ENCODE results near the gene MCRIP2.
A peak's percentile ranks its signal among the peaks of the same experiment; 100 is the strongest.

Gene MCRIP2

DNA sequence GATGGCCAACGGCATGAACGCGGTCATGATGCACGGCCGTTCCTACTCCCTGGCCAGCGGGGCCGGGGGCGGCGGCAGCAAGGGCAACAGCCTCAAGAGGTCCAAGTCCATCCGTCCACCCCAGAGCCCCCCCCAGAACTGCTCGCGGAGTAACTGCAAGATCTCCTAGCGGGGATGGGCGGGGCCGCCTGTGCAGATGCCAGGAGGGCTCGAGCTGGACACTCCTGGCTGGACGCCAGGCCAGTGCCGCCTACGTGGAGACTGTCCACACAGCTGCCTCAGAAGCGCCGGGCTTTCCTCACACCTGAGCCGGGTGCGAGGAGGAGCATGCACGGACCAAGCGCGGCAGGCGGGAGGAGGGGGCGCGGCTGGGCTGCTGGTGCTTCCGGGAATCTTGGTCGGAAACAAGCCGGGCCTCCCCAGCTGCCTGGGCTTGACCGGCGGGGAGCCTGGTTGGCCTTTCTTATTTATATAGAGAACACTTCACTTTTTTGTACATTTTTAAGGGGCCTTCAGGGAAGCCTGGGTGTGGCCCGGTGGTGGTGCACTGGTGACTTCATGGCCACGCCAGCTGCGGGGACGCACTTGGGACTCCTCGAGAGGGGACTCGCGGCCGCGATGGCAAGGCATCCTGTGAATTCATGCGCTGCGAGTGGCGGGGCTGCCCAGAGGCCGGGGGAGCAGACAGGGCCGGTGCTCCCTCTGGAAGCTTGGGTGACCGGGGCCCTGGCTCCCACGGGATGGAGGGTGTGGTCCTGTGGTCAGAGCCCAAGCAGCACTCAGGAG lies 14.0 kb upstream of the MCRIP2 start:
- WGBS, 2 experiments (ENCODE audit: insufficient coverage in 2 of 2) = 94 to 97% methylated on average over 40 to 45 of the region's 50 CpGs
- H3K4me1 ChIP-seq (ENCODE audit: control insufficient read depth, insufficient read depth, low read length, poor library complexity, severe bottlenecking) = peaks cover 36% of the 10 kb centered on the region
- H3K36me3 ChIP-seq (ENCODE audit: control insufficient read depth, insufficient read depth, low read length) = peaks cover 34% of the 10 kb centered on the region
- no peak overlapping the region for H3K4me3 ChIP-seq (ENCODE audit: extremely low read depth, insufficient read depth, low read length, poor library complexity, severe bottlenecking)
- H3K9me3 ChIP-seq (ENCODE audit: control insufficient read depth, low read length) = no peaks in the 10 kb centered on the region
- no peak overlapping the region for H3K27ac ChIP-seq (ENCODE audit: low read depth, low read length, severe bottlenecking)

DNA sequence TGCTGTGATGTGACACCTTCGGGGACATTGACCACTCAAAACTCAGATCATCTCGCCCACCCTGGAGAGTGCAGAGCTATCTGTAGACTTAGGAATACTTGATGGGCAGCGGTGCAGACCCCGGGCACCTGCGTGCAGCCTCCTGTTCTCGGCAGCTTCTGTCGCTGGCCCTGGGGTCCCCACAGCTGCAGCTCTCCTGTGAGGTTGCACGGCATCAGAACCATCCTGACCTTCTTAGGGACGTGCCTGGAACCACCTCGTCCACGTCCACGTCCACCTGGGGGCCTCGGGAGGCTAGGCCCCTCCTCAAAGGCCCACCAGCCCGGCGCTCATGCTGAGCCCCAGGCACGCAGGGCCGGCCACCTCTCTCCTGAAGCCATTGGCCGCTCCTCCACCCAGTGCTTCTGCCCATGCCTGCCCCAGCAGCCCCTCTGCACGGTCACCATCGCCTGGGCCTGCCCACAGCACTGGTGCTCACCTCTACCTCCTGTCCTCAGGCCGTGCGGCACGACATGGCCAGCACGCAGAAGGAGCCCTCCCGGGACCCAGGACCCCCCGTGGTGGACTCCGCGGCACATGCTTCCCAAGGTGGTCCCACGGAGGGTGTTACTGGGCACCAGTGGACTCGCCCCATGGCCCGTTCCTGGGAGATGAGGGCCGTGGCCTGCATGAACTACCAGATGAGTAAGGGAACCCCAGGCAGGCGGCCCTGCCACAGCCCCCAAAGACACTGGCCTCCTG lies 13.1 kb upstream of the MCRIP2 start:
- WGBS, 2 experiments (ENCODE audit: insufficient coverage in 2 of 2) = 93% methylated on average over 25 to 33 of the region's 33 CpGs
- H3K36me3 ChIP-seq (ENCODE audit: control insufficient read depth, insufficient read depth, low read length) = peaks cover 40% of the 10 kb centered on the region
- H3K9me3 ChIP-seq (ENCODE audit: control insufficient read depth, low read length) = no peaks in the 10 kb centered on the region
- H3K27ac ChIP-seq (ENCODE audit: low read depth, low read length, severe bottlenecking) = peak overlapping the region; percentile 94
- H3K4me3 ChIP-seq (ENCODE audit: extremely low read depth, insufficient read depth, low read length, poor library complexity, severe bottlenecking) = no peak overlapping the region
- H3K4me1 ChIP-seq (ENCODE audit: control insufficient read depth, insufficient read depth, low read length, poor library complexity, severe bottlenecking) = peaks cover 36% of the 10 kb centered on the region

DNA sequence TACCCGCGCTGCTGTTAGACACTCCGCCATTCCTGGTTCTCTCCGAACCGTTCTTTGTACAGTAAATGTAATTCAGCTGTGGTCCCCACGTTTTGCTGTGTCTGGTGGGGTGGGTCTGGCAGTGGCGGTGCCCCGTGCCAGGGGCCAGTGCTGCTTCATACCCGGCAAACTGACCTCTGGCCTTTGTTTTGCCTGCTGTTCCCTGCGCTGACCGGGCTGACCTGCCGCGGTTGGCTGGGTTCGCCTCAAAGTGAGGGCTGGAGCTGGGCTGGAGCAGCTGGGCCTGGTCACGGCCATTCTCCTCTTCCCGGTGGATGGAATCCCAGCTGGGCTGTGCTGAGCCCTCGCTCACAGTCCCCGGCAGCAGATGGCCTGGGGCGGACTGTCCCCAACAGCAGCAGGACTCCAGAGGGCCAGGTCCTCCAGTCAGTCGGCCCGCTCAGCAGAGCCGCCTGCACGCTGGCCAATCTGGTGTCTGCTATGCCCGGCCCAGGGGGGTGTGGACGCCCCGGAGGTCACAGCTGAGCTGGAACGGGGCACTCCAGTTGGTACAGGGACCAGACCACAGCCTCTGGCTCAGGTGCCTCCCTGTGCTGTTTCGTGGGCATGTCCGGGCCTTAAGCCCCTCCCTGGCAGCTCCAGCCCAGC lies 12.3 kb upstream of the MCRIP2 start:
- Histone ChIP-seq H3K4me3 (ENCODE audit: extremely low read depth, insufficient read depth, low read length, poor library complexity, severe bottlenecking) (no peak overlapping the region), H3K27ac (ENCODE audit: low read depth, low read length, severe bottlenecking) (peak overlapping the region; percentile 94), H3K36me3 (ENCODE audit: control insufficient read depth, insufficient read depth, low read length) (peaks cover 48% of the 10 kb centered on the region), H3K4me1 (ENCODE audit: control insufficient read depth, insufficient read depth, low read length, poor library complexity, severe bottlenecking) (peaks cover 36% of the 10 kb centered on the region), H3K9me3 (ENCODE audit: control insufficient read depth, low read length) (no peaks in the 10 kb centered on the region)
- WGBS, 2 experiments (ENCODE audit: insufficient coverage in 2 of 2) = 64 to 69% methylated on average over 27 to 28 of the region's 29 CpGs

DNA sequence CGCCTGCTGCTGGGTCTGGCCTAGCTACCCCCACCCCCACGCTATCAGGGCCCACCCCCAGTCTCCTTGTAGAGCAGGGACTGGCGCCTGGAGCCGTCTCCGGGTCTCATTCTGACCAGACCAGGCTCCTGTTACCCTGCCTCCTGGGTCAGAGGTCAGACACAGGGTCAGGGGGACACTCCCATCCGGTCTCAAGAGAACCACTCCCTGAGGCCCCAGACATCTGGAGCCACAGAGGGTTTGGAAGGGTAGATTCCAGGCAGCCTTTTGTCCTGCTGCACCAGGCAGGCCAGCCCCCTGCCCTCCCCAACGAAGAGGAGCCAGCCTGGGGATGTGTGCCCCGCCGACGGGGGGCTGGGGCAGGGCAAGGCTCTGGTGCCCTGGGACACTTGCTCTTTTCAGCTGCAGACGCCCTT lies 11.8 kb upstream of the MCRIP2 start:
- H3K4me1 ChIP-seq (ENCODE audit: control insufficient read depth, insufficient read depth, low read length, poor library complexity, severe bottlenecking) = peaks cover 36% of the 10 kb centered on the region
- no peaks in the 10 kb centered on the region for H3K9me3 ChIP-seq (ENCODE audit: control insufficient read depth, low read length)
- 17 to 33% methylated on average over 8 to 10 of the region's 11 CpGs for WGBS, 2 experiments (ENCODE audit: insufficient coverage in 2 of 2)
- peak overlapping the region; percentile 94 for H3K27ac ChIP-seq (ENCODE audit: low read depth, low read length, severe bottlenecking)
- peak overlapping the region; percentile 44 for H3K4me3 ChIP-seq (ENCODE audit: extremely low read depth, insufficient read depth, low read length, poor library complexity, severe bottlenecking)
- H3K36me3 ChIP-seq (ENCODE audit: control insufficient read depth, insufficient read depth, low read length) = peaks cover 50% of the 10 kb centered on the region

DNA sequence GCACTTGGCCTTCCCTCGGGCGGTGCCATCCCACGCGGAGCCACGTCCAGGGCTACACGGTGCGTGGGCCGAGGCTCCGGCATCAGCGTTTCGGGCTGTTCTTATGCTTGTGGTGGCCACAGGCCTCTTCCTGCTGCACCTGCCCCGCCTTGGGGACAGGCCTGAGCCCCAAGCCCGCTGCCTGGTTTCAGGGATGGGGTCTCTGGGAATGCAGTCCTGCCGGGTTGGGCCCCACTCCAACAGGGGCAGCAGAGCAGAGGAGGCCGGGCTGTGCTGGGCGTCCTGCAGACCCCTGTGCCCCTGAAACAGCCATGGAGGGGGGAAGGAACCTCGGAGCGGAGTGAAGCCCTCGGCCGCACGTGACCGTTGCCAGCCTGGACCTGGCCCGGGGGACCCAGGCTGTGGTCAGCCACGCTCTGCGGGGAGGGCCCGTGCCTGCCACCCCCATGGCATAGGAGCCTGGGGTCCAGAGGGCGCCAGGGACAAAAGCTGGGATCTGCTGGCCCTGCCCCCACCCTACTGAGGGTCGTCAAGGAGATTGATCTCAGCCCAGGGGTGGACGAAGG lies 11.3 kb upstream of the MCRIP2 start:
- Histone ChIP-seq H3K4me1 (ENCODE audit: control insufficient read depth, insufficient read depth, low read length, poor library complexity, severe bottlenecking) (peaks cover 41% of the 10 kb centered on the region), H3K36me3 (ENCODE audit: control insufficient read depth, insufficient read depth, low read length) (peaks cover 50% of the 10 kb centered on the region), H3K27ac (ENCODE audit: low read depth, low read length, severe bottlenecking) (peak overlapping the region; percentile 94), H3K4me3 (ENCODE audit: extremely low read depth, insufficient read depth, low read length, poor library complexity, severe bottlenecking) (peak overlapping the region; percentile 44), H3K9me3 (ENCODE audit: control insufficient read depth, low read length) (no peaks in the 10 kb centered on the region)
- WGBS, 2 experiments (ENCODE audit: insufficient coverage in 2 of 2) = 41 to 50% methylated on average over 19 to 21 of the region's 29 CpGs

DNA sequence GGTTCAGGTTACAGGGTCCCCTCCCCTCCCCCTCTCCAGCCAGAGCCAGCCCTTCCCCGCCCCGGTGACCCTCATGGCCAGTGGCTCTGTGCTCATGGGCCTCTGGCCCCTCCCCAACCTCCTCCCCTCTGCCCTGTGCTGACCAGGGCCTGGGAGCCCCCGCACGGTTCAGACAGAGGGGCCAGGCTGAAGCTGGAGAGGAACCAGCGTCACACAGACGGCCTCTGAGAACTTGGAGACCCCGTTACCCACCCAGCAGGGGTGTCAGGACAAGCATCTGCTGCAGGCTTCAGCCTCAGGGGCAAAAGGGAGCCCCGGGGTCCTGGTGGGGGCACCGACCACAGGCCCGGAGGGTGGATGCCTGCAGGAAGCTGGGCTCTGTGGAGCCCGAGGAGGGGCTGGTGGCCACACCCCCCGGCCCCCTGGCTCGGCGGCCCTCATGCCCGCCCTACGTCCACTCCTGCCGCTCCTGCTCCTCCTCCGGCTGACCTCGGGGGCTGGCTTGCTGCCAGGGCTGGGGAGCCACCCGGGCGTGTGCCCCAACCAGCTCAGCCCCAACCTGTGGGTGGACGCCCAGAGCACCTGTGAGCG lies 10.7 kb upstream of the MCRIP2 start, which contains the start of gene WFIKKN1:
Gene WFIKKN1 (plus strand): TSS at position 171 of the 591 bp plus-strand sequence. CDS start 269 bp downstream, at position 440.
- H3K27ac ChIP-seq (ENCODE audit: low read depth, low read length, severe bottlenecking) = peak within 1 kb of the TSS; percentile 94
- H3K36me3 ChIP-seq (ENCODE audit: control insufficient read depth, insufficient read depth, low read length) = peaks cover 44% of the 10 kb centered on the region
- 9% methylated on average over 17 to 18 of the region's 23 CpGs for WGBS, 2 experiments (ENCODE audit: insufficient coverage in 2 of 2)
- H3K4me1 ChIP-seq (ENCODE audit: control insufficient read depth, insufficient read depth, low read length, poor library complexity, severe bottlenecking) = peaks cover 43% of the 10 kb centered on the region
- H3K4me3 ChIP-seq (ENCODE audit: extremely low read depth, insufficient read depth, low read length, poor library complexity, severe bottlenecking) = peak within 1 kb of the TSS; percentile 44
- no peaks in the 10 kb centered on the region for H3K9me3 ChIP-seq (ENCODE audit: control insufficient read depth, low read length)

DNA sequence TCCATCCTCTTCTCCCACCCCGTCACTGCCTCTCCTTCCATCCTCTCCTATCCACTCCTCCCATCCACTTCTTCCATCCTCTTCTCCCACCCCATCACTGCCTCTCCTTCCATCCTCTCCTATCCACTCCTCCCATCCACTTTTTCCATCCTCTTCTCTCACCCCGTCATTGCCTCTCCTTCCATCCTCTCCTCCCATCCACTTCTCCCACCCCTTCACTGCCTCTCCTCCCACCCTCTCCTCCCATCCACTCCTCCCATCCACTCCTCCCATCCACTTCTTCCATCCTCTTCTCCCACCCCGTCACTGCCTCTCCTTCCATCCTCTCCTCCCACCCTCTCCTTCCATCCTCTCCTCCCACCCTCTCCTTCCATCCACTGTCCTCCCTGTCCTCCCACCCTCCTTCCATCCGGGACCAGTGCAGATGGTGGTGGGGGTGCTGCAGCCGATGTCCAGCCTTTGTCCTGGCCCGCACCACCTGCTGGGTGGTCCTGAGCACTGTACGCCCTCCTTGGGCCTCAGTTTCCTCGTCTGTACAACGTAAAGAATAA lies 9.7 kb upstream of the MCRIP2 start:
- WGBS, 2 experiments (ENCODE audit: insufficient coverage in 2 of 2) = 70 to 87% methylated on average over 5 to 7 of the region's 9 CpGs
- Histone ChIP-seq H3K9me3 (ENCODE audit: control insufficient read depth, low read length) (no peaks in the 10 kb centered on the region), H3K27ac (ENCODE audit: low read depth, low read length, severe bottlenecking) (no peak overlapping the region), H3K36me3 (ENCODE audit: control insufficient read depth, insufficient read depth, low read length) (peaks cover 39% of the 10 kb centered on the region), H3K4me1 (ENCODE audit: control insufficient read depth, insufficient read depth, low read length, poor library complexity, severe bottlenecking) (peaks cover 43% of the 10 kb centered on the region), H3K4me3 (ENCODE audit: extremely low read depth, insufficient read depth, low read length, poor library complexity, severe bottlenecking) (peak overlapping the region; percentile 8)

DNA sequence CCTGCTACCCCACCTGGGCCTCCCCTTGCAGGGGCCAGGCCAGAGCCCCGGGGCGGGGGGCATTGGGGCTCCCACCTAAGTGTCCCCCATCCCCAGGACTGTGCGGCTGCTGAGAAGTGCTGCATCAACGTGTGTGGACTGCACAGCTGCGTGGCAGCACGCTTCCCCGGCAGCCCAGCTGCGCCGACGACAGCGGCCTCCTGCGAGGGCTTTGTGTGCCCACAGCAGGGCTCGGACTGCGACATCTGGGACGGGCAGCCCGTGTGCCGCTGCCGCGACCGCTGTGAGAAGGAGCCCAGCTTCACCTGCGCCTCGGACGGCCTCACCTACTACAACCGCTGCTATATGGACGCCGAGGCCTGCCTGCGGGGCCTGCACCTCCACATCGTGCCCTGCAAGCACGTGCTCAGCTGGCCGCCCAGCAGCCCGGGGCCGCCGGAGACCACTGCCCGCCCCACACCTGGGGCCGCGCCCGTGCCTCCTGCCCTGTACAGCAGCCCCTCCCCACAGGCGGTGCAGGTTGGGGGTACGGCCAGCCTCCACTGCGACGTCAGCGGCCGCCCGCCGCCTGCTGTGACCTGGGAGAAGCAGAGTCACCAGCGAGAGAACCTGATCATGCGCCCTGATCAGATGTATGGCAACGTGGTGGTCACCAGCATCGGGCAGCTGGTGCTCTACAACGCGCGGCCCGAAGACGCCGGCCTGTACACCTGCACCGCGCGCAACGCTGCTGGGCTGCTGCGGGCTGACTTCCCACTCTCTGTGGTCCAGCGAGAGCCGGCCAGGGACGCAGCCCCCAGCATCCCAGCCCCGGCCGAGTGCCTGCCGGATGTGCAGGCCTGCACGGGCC lies 8.9 kb upstream of the MCRIP2 start:
- 95 to 97% methylated on average over 52 to 67 of the region's 67 CpGs for WGBS, 2 experiments (ENCODE audit: insufficient coverage in 2 of 2)
- Histone ChIP-seq H3K36me3 (ENCODE audit: control insufficient read depth, insufficient read depth, low read length) (peaks cover 32% of the 10 kb centered on the region), H3K27ac (ENCODE audit: low read depth, low read length, severe bottlenecking) (no peak overlapping the region), H3K4me1 (ENCODE audit: control insufficient read depth, insufficient read depth, low read length, poor library complexity, severe bottlenecking) (peaks cover 39% of the 10 kb centered on the region), H3K9me3 (ENCODE audit: control insufficient read depth, low read length) (no peaks in the 10 kb centered on the region), H3K4me3 (ENCODE audit: extremely low read depth, insufficient read depth, low read length, poor library complexity, severe bottlenecking) (no peak overlapping the region)

DNA sequence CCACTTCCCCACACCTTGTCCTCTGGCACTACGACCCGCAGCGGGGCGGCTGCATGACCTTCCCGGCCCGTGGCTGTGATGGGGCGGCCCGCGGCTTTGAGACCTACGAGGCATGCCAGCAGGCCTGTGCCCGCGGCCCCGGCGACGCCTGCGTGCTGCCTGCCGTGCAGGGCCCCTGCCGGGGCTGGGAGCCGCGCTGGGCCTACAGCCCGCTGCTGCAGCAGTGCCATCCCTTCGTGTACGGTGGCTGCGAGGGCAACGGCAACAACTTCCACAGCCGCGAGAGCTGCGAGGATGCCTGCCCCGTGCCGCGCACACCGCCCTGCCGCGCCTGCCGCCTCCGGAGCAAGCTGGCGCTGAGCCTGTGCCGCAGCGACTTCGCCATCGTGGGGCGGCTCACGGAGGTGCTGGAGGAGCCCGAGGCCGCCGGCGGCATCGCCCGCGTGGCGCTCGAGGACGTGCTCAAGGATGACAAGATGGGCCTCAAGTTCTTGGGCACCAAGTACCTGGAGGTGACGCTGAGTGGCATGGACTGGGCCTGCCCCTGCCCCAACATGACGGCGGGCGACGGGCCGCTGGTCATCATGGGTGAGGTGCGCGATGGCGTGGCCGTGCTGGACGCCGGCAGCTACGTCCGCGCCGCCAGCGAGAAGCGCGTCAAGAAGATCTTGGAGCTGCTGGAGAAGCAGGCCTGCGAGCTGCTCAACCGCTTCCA lies 8.1 kb upstream of the MCRIP2 start:
- no peaks in the 10 kb centered on the region for H3K9me3 ChIP-seq (ENCODE audit: control insufficient read depth, low read length)
- H3K27ac ChIP-seq (ENCODE audit: low read depth, low read length, severe bottlenecking) = no peak overlapping the region
- H3K4me3 ChIP-seq (ENCODE audit: extremely low read depth, insufficient read depth, low read length, poor library complexity, severe bottlenecking) = no peak overlapping the region
- peaks cover 24% of the 10 kb centered on the region for H3K36me3 ChIP-seq (ENCODE audit: control insufficient read depth, insufficient read depth, low read length)
- peaks cover 41% of the 10 kb centered on the region for H3K4me1 ChIP-seq (ENCODE audit: control insufficient read depth, insufficient read depth, low read length, poor library complexity, severe bottlenecking)
- WGBS, 2 experiments (ENCODE audit: insufficient coverage in 2 of 2) = 97 to 98% methylated on average over 73 to 74 of the region's 74 CpGs

Measured in mesodermal cell (in vitro differentiated cells).